CD4-positive, alpha-beta T cell treated with Interleukin-17A for 1 hour (primary cell): Measurements from ENCODE around the gene S100A3.
"Not testable (repeated sequence)": the region's sequence is repeated elsewhere in the genome, so short reads cannot be mapped to it uniquely, and the experiment has no call there.

Source experiments
- DNase-seq: peaks from one replicate; pipeline ENCODE4 v3.0.0-alpha.2; 2020

Gene S100A3

GRCh38 chr1:153534226-153534924, 14.7 kb downstream of the S100A3 start:
- DNase-seq: no peak

- DNase-seq: peak; percentile 29
Observed at GRCh38 chr1:153533689-153534201, 15.3 kb downstream of the S100A3 start.

DNA sequence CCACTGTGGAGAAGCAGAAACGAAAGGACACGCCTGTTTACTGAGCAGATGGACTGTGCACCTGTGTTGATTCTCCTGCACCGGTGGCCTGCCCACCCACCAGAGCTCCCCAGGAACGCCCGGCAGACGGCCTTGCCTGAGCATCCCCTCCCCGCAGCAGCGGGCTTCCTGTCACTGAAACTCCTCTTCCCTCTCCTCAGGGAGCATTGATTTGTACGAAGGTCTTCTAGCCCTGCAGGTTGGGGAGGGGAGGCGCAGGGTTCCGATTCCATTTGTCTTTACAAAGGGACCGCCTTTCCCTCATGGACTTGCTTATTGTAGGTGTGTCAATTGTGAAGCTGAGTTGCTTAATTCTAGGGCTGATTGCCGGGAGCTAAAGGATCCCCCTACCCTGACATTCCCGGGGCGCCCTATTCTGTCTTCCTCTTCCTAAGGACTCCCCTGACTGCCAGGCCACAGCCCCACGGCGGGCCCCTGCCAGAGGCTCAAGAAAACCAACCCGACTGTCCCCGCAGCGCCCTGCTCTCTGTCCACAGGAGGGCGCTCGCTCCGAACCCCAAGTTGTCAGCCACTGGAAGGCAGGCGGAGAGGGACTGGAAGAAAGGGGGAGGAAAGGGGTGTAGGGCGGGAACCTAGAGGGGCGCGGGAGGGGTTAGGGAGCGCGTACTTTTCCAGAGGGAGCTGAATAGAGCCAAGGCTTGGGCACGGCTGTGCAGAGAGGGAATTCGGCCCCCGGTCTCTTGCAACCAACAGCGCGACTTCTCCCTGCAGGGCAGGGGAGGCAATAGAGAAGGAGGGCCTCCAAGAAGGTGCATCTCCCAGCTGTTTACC, 16.1 kb downstream of the S100A3 start:
- DNase-seq: peak; percentile 82

- peak; percentile 66 for DNase-seq
Observed at GRCh38 chr1:153532181-153532580, 16.9 kb downstream of the S100A3 start.

GRCh38 chr1:153531638-153532037, 17.4 kb downstream of the S100A3 start:
- DNase-seq: no peak

DNA sequence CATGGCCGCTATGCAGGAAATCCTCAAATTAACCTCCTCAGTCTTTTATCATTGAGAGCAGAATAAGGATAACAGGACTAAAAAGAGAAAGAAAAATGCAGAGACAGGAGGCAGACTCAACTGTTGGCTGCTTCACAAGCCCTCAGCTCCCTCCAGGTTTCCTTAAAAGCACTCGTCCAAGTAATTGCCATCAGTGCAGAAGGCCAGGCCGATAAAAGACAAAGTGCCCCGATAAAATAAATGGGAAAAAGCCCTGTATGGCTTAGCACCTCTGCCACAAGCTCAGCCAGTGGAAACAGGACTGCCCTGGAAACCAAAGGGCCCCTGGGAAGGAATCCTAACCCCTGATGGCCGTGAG, 21.4 kb downstream of the S100A3 start:
- no peak for DNase-seq

DNA sequence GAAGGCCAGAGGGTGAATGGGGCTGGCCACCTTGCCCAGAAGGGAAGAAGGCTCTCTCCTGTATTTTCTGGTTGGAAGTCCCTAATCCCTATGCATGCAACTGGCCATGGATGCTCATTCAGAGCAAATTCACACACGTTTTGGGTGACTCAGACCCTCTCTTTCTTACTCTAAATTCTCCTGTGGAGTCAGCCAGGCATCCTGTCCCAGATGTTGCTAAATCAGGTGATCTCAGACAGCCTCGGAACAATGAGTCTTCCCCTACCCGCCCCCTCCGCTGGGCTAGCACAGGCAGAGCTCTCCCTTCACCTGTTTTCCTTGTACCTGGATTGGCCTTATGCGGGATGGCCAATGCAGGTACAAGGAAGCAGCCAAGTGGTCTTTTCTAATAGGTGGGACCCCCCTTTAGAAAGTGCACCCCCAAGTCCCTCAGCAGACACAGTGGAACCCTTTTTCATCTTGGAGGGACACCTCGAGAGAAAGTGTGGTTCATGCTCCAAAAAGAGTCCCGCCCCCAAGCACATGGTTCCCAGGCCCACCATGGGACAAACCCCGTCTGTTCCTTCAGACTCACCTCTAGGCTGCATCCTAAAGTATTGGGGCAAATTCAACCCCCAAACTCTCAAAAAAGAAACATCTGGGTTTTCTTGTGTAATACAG, 21.9 kb downstream of the S100A3 start:
- no peak for DNase-seq

DNA sequence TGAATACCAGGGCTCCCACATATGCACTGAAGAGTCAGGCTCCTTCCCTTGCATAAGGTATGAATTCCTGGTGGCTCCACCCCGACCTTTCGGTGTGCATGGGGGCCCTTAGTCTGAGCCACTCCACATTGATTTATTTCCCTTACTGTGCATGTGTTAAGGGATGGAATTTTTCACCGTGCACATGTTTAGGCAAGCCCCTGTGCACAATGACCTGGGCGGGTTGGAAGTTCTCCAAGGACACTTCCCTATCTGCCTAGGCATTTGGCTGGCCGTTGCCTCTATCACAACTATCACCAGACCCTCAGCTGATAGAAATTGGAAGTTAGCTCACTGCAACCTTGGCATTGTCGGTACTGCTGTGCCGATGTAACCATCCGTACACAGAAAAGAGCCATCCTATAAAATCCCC, 22.9 kb downstream of the S100A3 start:
- no peak for DNase-seq

DNA sequence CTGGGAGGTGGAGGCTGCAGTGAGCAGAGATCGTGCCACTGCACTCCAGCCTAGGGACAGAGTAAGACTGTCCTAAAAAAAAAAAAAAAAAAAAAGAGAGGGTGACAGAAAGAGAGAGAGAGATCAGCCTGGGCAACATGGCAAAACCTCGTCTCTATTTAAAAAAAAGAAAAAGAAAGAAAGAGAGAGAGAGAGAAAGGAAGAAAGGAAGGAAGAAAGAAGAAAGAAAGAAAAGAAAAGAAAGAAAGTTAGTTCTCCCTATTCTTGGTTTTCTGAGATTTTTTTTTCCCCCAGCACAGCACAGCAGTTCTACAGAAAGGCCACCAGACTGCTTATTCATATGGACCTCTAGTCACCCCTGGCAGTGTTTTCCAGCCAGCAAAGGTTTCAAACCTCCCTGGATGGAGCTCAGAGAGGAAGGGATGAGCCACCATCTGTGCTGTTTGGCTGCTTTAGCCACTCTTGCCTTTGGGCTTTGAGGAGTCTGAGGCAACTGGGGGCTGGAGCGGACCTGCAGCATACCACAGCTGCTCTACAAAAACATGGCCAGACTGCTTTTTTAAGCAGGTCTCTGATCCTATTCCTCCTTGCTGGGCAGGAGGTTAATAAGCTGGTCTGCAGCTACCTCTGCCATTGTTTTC, 23.9 kb downstream of the S100A3 start:
- DNase-seq: no peak

GRCh38 chr1:153522353-153523048, 26.6 kb downstream of the S100A3 start:
- DNase-seq: not testable (repeated sequence)

- not testable (repeated sequence) for DNase-seq
Observed at GRCh38 chr1:153521808-153522207, 27.2 kb downstream of the S100A3 start.

DNA sequence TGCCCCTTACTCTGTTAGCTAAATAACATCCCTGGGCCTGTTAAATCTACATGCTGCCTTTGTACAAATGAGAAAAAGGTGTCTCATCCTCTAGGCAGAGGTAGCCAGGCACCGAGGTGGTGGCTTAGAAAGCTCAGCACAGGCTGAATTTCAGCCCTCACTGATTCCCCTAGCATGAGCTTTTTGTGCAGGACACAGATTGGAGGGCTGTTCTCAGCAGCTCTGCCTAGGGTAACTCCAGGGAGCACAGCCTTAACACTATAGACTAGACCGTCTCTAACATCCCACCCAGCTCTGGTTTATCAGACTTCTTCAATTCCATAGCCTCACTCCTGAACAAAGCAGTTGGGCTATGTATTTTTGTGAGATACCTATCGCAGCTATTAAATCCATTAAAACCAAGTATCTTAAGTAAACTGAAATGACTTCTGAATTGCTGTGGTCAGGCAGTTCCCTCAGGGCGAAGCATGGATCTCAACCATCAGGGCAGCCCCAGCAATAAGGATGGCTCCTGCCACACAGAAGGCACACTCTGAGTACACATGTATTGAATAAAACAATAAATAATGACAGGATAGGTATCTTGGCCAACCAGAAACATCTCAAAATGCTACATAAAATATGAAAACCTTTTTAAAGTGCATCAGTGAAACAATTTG, 28.1 kb downstream of the S100A3 start:
- no peak for DNase-seq

DNA sequence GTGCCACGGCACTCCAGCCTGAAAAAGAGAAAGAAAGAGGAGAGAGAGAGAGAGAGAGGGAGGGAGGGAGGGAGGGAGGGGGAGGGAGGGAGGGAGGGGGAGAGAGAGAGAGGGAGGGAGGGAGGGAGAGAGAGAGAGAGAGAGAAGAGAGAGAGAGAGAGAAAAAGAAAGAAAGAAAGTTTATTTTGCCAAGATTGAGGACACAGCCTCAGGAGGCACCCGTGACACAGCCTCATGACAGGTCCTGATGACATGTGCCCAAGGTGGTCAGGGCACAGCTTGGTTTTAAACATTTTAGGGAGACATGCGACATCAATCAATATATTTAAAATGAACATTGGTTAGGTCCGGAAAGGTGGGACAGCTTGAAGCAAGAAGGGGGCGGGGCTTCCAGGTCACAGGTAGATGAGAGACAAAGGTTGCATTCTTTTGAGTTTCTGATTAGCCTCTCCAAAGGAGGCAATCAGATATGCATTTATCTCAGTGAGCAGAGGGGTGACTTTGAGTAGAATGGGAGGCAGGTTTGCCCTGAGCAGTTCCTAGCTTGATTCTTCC, 28.8 kb downstream of the S100A3 start:
- DNase-seq: not testable (repeated sequence)

GRCh38 chr1:153519242-153519641, 29.8 kb downstream of the S100A3 start:
- DNase-seq: no peak

DNA sequence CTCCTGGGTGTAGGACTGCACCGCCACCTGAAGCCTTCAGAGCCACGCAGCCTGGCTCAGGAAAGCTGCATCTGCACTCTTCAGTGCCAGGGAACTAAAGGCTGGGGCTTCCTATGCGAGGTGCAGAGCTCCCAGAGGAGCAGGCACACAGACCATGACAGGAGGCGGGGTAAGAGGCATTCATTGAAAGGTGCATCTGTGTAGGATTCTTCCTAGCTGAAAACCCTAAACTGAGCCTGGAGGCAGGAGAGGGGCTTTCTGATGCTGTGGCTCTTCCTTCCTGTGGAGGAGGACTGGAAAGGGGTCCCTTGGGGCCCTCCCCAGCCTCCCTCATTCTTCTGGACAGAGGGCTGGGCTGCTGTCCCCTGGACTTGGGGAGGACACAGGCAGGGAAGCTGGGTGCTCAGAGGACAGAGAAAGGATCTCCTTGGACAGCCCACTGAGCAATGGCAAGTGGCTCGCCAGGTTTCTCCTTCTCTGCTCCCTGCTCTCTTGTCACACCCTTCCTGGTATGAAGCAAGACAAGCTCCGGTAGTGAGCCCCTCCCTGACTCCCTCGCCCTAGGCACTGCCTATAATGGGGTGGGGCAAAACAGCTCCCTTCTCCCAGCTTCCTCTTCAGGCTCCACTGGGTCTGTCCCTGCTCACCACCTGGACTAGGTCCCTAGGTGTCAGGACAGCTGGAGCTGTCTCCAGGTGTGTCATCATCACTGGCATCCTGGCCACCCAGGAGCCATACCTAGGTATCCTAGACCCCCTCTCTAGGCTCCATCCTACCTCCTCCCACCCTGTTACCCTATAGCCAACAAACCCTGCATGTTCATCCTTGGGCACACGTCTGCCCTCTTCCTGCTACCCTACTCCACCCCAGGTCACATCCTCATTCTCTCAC, 33.3 kb downstream of the S100A3 start:
- no peak for DNase-seq

GRCh38 chr1:153513666-153514065, 35.4 kb downstream of the S100A3 start:
- no peak for DNase-seq

GRCh38 chr1:153513023-153513422, 36.0 kb downstream of the S100A3 start:
- DNase-seq: no peak

DNA sequence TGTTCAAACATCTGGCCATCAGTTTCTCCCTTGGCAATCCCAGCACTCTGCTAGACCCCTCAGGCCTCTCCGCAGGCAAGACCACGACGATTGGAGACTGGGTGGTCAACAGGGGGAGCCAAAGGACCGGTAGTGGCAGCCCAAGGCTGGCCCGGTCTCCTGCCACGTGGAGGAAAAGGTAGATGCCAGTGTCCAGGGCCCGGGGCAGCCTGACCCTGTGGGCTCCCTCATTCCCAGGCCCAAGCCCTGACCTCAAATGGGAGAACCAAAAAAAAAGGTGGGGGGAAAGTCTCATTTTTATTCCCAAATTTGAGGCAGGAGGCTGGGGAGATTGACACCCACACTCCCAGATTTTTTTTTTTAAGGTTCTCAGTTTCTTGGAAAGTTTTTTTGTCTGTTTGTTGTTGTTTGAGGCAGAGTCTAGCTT, 38.1 kb downstream of the S100A3 start:
- DNase-seq: peak; percentile 82

GRCh38 chr1:153509729-153510354, 39.2 kb downstream of the S100A3 start:
- DNase-seq: peak; percentile 72

DNA sequence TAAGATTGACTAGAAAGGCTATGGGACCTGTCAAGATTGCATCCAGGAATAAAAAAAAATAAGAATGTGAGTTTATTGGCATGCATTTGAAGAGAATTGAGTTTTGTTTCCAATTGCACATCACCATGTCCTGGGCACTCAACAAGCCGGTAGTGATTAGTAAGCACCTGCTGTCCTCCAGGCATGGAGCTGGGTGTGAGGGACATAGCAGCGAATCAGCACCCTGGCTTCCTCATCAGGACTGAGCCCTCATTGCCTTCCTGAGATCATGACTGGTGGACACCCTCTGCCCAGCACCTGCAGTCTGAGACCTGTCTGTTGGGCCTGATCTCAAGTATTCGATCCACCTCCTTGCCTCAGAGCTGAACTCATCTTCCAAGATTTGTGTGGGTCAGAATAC, 40.0 kb downstream of the S100A3 start:
- no peak for DNase-seq
